ENCODE data around the gene DHRS9. TPM values are rescaled to one million over a fixed set of nuclear protein-coding genes. Genes with fewer than 3 reads are reported as not detected.
A peak's percentile ranks its signal among the peaks of the same experiment; 100 is the strongest.

DHRS9 gene
- total RNA-seq, 1 donor from 2014 or later = not detected

DNA sequence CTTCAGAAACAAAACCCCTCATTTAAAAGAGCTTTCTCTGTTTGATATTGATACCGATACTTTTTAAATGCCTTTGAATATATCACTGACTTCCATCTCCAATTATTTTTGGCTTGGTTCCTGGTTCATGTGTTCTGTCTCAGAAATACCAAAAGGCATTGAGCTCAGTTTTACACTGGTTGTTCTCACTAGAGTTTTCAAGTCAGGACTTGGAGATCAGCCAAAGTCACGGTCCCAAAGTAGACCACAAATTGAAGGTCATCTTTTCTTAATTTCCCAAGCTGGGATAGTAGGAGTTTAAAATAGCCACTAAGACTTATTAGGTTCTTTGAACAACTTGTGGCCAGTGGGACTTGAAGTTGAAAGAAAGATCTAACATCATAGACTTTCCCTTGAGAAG is 24.2 kb downstream of the DHRS9 start:
- DNase-seq (ENCODE audit: low read depth) = no peak
- Histone ChIP-seq H3K36me3 (ENCODE audit: control insufficient read depth, insufficient read depth, low read length) (no peaks in the 10 kb centered on the region), H3K27me3 (ENCODE audit: control insufficient read depth, insufficient read depth, low read length) (no peaks in the 10 kb centered on the region), H3K4me3 (ENCODE audit: low read depth, low read length) (no peak overlapping the region)
- TF ChIP-seq, protein P1, sequence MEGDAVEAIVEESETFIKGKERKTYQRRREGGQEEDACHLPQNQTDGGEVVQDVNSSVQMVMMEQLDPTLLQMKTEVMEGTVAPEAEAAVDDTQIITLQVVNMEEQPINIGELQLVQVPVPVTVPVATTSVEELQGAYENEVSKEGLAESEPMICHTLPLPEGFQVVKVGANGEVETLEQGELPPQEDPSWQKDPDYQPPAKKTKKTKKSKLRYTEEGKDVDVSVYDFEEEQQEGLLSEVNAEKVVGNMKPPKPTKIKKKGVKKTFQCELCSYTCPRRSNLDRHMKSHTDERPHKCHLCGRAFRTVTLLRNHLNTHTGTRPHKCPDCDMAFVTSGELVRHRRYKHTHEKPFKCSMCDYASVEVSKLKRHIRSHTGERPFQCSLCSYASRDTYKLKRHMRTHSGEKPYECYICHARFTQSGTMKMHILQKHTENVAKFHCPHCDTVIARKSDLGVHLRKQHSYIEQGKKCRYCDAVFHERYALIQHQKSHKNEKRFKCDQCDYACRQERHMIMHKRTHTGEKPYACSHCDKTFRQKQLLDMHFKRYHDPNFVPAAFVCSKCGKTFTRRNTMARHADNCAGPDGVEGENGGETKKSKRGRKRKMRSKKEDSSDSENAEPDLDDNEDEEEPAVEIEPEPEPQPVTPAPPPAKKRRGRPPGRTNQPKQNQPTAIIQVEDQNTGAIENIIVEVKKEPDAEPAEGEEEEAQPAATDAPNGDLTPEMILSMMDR (IDR thresholded peaks at IDR 0.05; ENCODE audit: insufficient read depth, low read length, poor library complexity, severe bottlenecking) = no peak

DNA sequence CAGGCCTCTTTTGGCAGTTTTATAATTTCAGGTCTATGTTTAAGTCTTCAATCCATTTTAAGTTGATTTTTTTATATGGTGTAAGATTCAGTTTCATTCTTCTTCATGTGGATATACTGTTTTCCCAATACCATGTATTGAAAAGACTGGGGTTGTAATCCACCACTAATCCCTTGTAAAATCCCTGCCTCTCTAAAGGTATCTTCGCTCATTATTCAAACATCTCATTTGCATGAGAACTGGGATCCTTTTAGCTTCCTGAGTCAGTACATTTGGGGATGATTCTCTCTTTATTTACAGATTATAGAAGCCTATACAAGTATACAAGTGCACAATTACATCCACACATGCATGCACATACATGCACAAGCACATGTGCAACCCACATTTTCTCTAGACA is 25.3 kb downstream of the DHRS9 start:
- Histone ChIP-seq H3K4me3 (ENCODE audit: low read depth, low read length) (no peak overlapping the region), H3K27me3 (ENCODE audit: control insufficient read depth, insufficient read depth, low read length) (no peaks in the 10 kb centered on the region), H3K36me3 (ENCODE audit: control insufficient read depth, insufficient read depth, low read length) (no peaks in the 10 kb centered on the region)
- no peak for DNase-seq (ENCODE audit: low read depth)
- TF ChIP-seq, protein P1 (IDR thresholded peaks at IDR 0.05; ENCODE audit: insufficient read depth, low read length, poor library complexity, severe bottlenecking) = no peak

DNA sequence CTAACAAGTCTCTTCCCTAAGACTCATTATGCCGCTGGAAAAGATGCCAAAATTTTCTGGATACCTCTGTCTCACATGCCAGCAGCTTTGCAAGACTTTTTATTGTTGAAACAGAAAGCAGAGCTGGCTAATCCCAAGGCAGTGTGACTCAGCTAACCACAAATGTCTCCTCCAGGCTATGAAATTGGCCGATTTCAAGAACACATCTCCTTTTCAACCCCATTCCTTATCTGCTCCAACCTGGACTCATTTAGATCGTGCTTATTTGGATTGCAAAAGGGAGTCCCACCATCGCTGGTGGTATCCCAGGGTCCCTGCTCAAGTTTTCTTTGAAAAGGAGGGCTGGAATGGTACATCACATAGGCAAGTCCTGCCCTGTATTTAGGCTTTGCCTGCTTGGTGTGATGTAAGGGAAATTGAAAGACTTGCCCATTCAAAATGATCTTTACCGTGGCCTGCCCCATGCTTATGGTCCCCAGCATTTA is 26.3 kb downstream of the DHRS9 start:
- DNase-seq (ENCODE audit: low read depth) = peak; percentile 82

DNA sequence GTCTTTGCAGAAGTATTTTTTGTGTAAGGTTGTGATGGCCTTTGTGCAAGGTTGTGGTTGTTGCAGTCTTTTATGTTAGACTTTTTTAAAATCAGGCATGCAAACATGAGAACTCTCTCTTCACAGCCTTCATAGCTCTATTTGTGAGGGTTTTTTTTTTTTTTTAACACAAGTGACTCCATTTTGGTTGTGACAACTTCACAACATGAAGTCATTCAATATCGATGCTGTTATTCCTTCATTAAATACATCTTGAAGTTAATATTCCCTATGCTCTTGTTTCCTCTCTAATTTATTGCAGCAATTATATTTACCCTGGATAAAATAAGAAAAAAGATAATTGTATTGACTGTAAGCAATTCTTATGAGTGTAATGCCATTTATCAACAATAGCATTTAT is 35.5 kb downstream of the DHRS9 start:
- H3K4me3 ChIP-seq (ENCODE audit: low read depth, low read length) = no peak overlapping the region
- peaks cover 7% of the 10 kb centered on the region for H3K27me3 ChIP-seq (ENCODE audit: control insufficient read depth, insufficient read depth, low read length)
- TF ChIP-seq, protein P1 (IDR thresholded peaks at IDR 0.05; ENCODE audit: insufficient read depth, low read length, poor library complexity, severe bottlenecking) = no peak
- DNase-seq (ENCODE audit: low read depth) = no peak
- no peaks in the 10 kb centered on the region for H3K36me3 ChIP-seq (ENCODE audit: control insufficient read depth, insufficient read depth, low read length)

More for the DNA sequence above, 26.3 kb downstream of the DHRS9 start:
- Histone ChIP-seq H3K4me3 (ENCODE audit: low read depth, low read length) (no peak overlapping the region), H3K36me3 (ENCODE audit: control insufficient read depth, insufficient read depth, low read length) (no peaks in the 10 kb centered on the region), H3K27me3 (ENCODE audit: control insufficient read depth, insufficient read depth, low read length) (no peaks in the 10 kb centered on the region)
- TF ChIP-seq, protein P1 (IDR thresholded peaks at IDR 0.05; ENCODE audit: insufficient read depth, low read length, poor library complexity, severe bottlenecking) = no peak

DNA sequence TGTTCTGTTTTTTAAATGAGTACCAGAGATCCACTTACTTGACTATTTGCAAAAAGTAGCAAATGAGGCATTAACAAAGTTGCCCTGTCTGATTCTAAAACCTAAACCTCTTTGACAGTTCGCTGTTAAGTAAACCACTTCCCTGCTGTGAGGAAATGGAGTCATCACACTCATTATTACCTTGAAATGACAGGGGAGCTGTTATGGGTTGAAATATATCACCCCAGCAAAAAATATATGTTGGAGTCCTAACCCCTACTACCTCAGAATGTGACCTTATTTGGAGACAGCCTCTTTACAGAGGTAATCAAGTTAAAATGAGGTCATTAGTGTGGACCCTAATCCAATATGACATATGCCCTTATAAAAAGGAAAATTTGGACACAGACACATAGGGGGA is 36.1 kb downstream of the DHRS9 start:
- no peak for DNase-seq (ENCODE audit: low read depth)
- TF ChIP-seq, protein P1 (IDR thresholded peaks at IDR 0.05; ENCODE audit: insufficient read depth, low read length, poor library complexity, severe bottlenecking) = no peak
- Histone ChIP-seq H3K36me3 (ENCODE audit: control insufficient read depth, insufficient read depth, low read length) (no peaks in the 10 kb centered on the region), H3K4me3 (ENCODE audit: low read depth, low read length) (no peak overlapping the region), H3K27me3 (ENCODE audit: control insufficient read depth, insufficient read depth, low read length) (peaks cover 7% of the 10 kb centered on the region)

DNA sequence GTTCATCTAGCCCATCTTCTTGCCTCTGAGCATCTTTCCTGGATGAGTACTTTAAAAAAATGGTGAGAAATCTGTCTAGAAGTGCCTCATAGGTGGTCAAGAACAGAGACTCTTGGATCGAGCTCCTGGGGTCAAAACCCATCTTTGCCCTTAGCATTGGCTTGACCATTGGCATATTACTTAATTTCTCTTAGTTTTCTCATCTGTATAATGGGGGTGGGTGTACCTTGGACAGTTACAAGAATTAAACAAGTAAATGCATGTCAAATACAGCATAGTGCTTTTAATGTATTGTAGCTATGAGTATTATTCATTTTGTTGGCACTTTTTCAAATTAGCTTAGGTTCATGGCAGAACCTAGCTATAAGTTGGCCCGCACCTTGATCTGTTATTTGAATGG is 36.8 kb downstream of the DHRS9 start:
- Histone ChIP-seq H3K36me3 (ENCODE audit: control insufficient read depth, insufficient read depth, low read length) (no peaks in the 10 kb centered on the region), H3K4me3 (ENCODE audit: low read depth, low read length) (no peak overlapping the region), H3K27me3 (ENCODE audit: control insufficient read depth, insufficient read depth, low read length) (peaks cover 10% of the 10 kb centered on the region)
- TF ChIP-seq, protein P1 (IDR thresholded peaks at IDR 0.05; ENCODE audit: insufficient read depth, low read length, poor library complexity, severe bottlenecking) = no peak
- no peak for DNase-seq (ENCODE audit: low read depth)

Measured in kidney epithelial cell (primary cell).